GM23338 (cell line): Measurements from ENCODE around the gene GAK.

Experiments
- CREB1 ChIP-seq: fragments of 250-450 bp; sonication (Bioruptor Pico); IDR thresholded peaks from 2 replicates; pipeline ENCODE4 v1.5.0; 2020; ENCODE audit warnings: low read depth, mild to moderate bottlenecking, moderate library complexity
- ETS1 ChIP-seq: IDR thresholded peaks from 2 replicates; pipeline ENCODE4 v1.6.1; 2016; ENCODE audit warnings: antibody characterized with exemption
- EZH2 ChIP-seq: fragments of 200-600 bp; sonication (generic); IDR thresholded peaks from one replicate; pipeline ENCODE4 v1.8.0; 2017; ENCODE audit warnings: antibody characterized with exemption, mild to moderate bottlenecking, low read depth; ENCODE audit not compliant: unreplicated experiment
- EZH2phosphoT487 ChIP-seq: fragments of 200-600 bp; sonication (generic); IDR thresholded peaks from one replicate; pipeline ENCODE4 v1.8.1; 2018; ENCODE audit warnings: antibody characterized with exemption; ENCODE audit not compliant: unreplicated experiment
- JUNB ChIP-seq: IDR thresholded peaks from one replicate; pipeline ENCODE4 v1.6.1; 2016; ENCODE audit warnings: antibody characterized with exemption; ENCODE audit not compliant: unreplicated experiment
- NANOG ChIP-seq: IDR thresholded peaks from 2 replicates; pipeline ENCODE4 v1.6.1; 2016; ENCODE audit warnings: antibody characterized with exemption, borderline replicate concordance
- POLR2AphosphoS5 ChIP-seq: IDR thresholded peaks from 2 replicates; pipeline ENCODE4 v1.6.1; 2016; ENCODE audit warnings: antibody characterized with exemption, low read depth
- REST ChIP-seq: IDR thresholded peaks from one replicate; pipeline ENCODE4 v1.6.1; 2018; ENCODE audit warnings: antibody characterized with exemption; ENCODE audit not compliant: unreplicated experiment
- STAT1 ChIP-seq: IDR thresholded peaks from one replicate; pipeline ENCODE4 v1.6.1; 2016; ENCODE audit warnings: antibody characterized with exemption; ENCODE audit not compliant: unreplicated experiment
- ZNF331 ChIP-seq: fragments of 250-450 bp; sonication (Bioruptor Pico); IDR thresholded peaks from 2 replicates; pipeline ENCODE4 v1.5.0; 2020; ENCODE audit warnings: low read depth, mild to moderate bottlenecking, moderate library complexity
- TF ChIP-seq, protein P1 (sequence below), 2 experiments: fragments of 200-600 bp in 1 of 2; sonication (generic) in 1 of 2; conservative IDR thresholded peaks; 2 replicates each; pipeline versions ENCODE4 v1.5.1 to v1.6.1; 2016 to 2017; ENCODE audit warnings: antibody characterized with exemption in 2 of 2, low read depth in 2 of 2, mild to moderate bottlenecking in 2 of 2, moderate library complexity in 1 of 2

GRCh38 chr4:907103-907400, 25.1 kb downstream of the GAK start:
- TF ChIP-seq ETS1 (no peak), EZH2 (no peak), ZNF331 (CRISPR knock-in tag) (no peak), REST (no peak), POLR2AphosphoS5 (no peak), STAT1 (no peak), EZH2phosphoT487 (no peak), JUNB (no peak), CREB1 (CRISPR knock-in tag) (no peak), NANOG (no peak)
- TF ChIP-seq, protein P1, sequence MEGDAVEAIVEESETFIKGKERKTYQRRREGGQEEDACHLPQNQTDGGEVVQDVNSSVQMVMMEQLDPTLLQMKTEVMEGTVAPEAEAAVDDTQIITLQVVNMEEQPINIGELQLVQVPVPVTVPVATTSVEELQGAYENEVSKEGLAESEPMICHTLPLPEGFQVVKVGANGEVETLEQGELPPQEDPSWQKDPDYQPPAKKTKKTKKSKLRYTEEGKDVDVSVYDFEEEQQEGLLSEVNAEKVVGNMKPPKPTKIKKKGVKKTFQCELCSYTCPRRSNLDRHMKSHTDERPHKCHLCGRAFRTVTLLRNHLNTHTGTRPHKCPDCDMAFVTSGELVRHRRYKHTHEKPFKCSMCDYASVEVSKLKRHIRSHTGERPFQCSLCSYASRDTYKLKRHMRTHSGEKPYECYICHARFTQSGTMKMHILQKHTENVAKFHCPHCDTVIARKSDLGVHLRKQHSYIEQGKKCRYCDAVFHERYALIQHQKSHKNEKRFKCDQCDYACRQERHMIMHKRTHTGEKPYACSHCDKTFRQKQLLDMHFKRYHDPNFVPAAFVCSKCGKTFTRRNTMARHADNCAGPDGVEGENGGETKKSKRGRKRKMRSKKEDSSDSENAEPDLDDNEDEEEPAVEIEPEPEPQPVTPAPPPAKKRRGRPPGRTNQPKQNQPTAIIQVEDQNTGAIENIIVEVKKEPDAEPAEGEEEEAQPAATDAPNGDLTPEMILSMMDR (conservative IDR thresholded peaks at IDR 0.05; ENCODE audit: low read depth in 2 of 2), result no peak
